Trophoblast cell (in vitro differentiated cells and primary cell): ENCODE measurements around the gene HFM1.
A peak's percentile ranks its signal among the peaks of the same experiment; 100 is the strongest.

Source experiments
- DNase-seq, 2 donors: peaks; one replicate each; pipeline ENCODE4 v3.0.0-alpha.2; 2016
- H2AFZ ChIP-seq: 2 replicates; pipeline ENCODE4 v1.6.1; 2013; ENCODE audit warnings: low read length, moderate library complexity, mild to moderate bottlenecking; ENCODE audit not compliant: insufficient read depth, poor library complexity
- H2AK5ac ChIP-seq: 2 replicates; pipeline ENCODE4 v1.6.1; 2013; ENCODE audit warnings: mild to moderate bottlenecking, low read length
- H2BK120ac ChIP-seq: 2 replicates; pipeline ENCODE4 v1.6.1; 2013; ENCODE audit warnings: low read length, mild to moderate bottlenecking, moderate library complexity; ENCODE audit not compliant: insufficient read depth, poor library complexity
- H2BK12ac ChIP-seq: 2 replicates; pipeline ENCODE4 v1.6.1; 2013; ENCODE audit warnings: mild to moderate bottlenecking, low read length, moderate library complexity
- H2BK5ac ChIP-seq: 2 replicates; pipeline ENCODE4 v1.6.1; 2013; ENCODE audit warnings: low read length, low read depth, moderate library complexity, mild to moderate bottlenecking; ENCODE audit not compliant: poor library complexity
- H3K14ac ChIP-seq: 2 replicates; pipeline ENCODE4 v1.6.1; 2013; ENCODE audit warnings: mild to moderate bottlenecking, low read length
- H3K18ac ChIP-seq: 2 replicates; pipeline ENCODE4 v1.6.1; 2013; ENCODE audit warnings: mild to moderate bottlenecking, low read length
- H3K23ac ChIP-seq: 2 replicates; pipeline ENCODE4 v1.6.1; 2013; ENCODE audit warnings: low read length
- H3K27ac ChIP-seq: 2 replicates; pipeline ENCODE4 v1.5.1; 2013; ENCODE audit warnings: low read depth, mild to moderate bottlenecking, inconsistent platforms, low read length, moderate library complexity
- H3K27me3 ChIP-seq: 2 replicates; pipeline ENCODE4 v1.6.1; 2013; ENCODE audit warnings: inconsistent platforms, mild to moderate bottlenecking, low read length, moderate library complexity; ENCODE audit not compliant: insufficient read depth
- H3K36me3 ChIP-seq, 2 experiments: 1 replicate in 1 of 2; 2 replicates in 1 of 2; pipeline ENCODE4 v1.6.1; 2013; ENCODE audit warnings: low read length in 2 of 2, mild to moderate bottlenecking in 2 of 2, moderate library complexity in 1 of 2; ENCODE audit not compliant: insufficient read depth in 2 of 2, control insufficient read depth in 1 of 2
- H3K4ac ChIP-seq: 2 replicates; pipeline ENCODE4 v1.6.1; 2013; ENCODE audit warnings: low read depth, mild to moderate bottlenecking, low read length, moderate library complexity
- H3K4me1 ChIP-seq, 2 experiments: 1 replicate in 1 of 2; 2 replicates in 1 of 2; pipeline ENCODE4 v1.6.1; 2013; ENCODE audit warnings: low read length in 2 of 2, mild to moderate bottlenecking in 2 of 2, moderate library complexity in 1 of 2; ENCODE audit not compliant: insufficient read depth in 2 of 2, control insufficient read depth in 1 of 2
- H3K4me2 ChIP-seq: 2 replicates; pipeline ENCODE4 v1.6.1; 2013; ENCODE audit warnings: inconsistent platforms, mild to moderate bottlenecking, low read length, moderate library complexity
- H3K4me3 ChIP-seq: 2 replicates; pipeline ENCODE4 v1.5.1; 2013; ENCODE audit warnings: mild to moderate bottlenecking, low read depth, low read length, inconsistent platforms
- H3K79me1 ChIP-seq: one replicate; pipeline ENCODE4 v1.6.1; 2013; ENCODE audit warnings: low read length
- H3K79me2 ChIP-seq: 2 replicates; pipeline ENCODE4 v1.6.1; 2013; ENCODE audit warnings: low read length, mild to moderate bottlenecking; ENCODE audit not compliant: control insufficient read depth, insufficient read depth, poor library complexity
- H3K9ac ChIP-seq: 2 replicates; pipeline ENCODE4 v1.6.1; 2013; ENCODE audit warnings: mild to moderate bottlenecking, low read length
- H3K9me3 ChIP-seq: 2 replicates; pipeline ENCODE4 v1.6.1; 2013; ENCODE audit warnings: low read depth, mild to moderate bottlenecking, control low read depth, inconsistent platforms, low read length; ENCODE audit not compliant: insufficient read depth
- H4K12ac ChIP-seq: 2 replicates; pipeline ENCODE4 v1.6.1; 2013; ENCODE audit warnings: low read depth, mild to moderate bottlenecking, low read length, moderate library complexity
- H4K8ac ChIP-seq: 2 replicates; pipeline ENCODE4 v1.6.1; 2013; ENCODE audit warnings: low read depth, mild to moderate bottlenecking, low read length, moderate library complexity
- H4K91ac ChIP-seq: one replicate; pipeline ENCODE4 v1.6.1; 2013; ENCODE audit warnings: low read depth, mild to moderate bottlenecking, low read length, moderate library complexity
- WGBS: extraction: QIAGEN DNeasy Blood & Tissue Kit; methylation state at CpG from one replicate; pipeline ENCODE4 v1.1.7; 2013; ENCODE audit warnings: missing lambda C conversion rate; ENCODE audit not compliant: insufficient read length, insufficient coverage; ENCODE audit errors: extremely low coverage; 5-methylcytosine and 5-hydroxymethylcytosine counted together

The HFM1 gene

DNA sequence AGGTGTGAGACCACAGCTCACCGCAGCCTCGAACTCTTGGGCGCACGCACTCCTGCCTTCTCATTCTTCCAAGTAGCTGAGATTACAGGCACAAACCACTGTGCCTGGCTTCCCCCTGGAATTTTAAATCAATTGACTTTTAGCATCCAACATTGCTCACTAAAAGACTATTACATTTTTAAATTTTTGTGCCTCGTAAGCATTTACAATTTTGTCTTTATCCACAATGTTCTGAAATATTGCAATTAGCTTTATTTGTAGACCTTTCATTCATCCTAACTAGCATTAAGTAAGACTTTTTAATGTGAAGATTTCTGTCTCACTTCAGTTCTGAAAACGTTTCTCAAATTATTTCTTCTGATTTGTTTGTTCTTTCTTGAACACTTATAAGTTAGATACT lies 122.9 kb downstream of the HFM1 start:
- H3K14ac ChIP-seq = no peak overlapping the region
- no peaks in the 10 kb centered on the region for H3K9me3 ChIP-seq
- H3K27me3 ChIP-seq = no peaks in the 10 kb centered on the region
- H3K4me3 ChIP-seq = no peak overlapping the region
- no peak overlapping the region for H3K4me2 ChIP-seq
- no peak overlapping the region for H3K4ac ChIP-seq
- no peaks in the 10 kb centered on the region for H3K79me1 ChIP-seq
- no peak for DNase-seq
- no peak overlapping the region for H2BK12ac ChIP-seq
- no peak overlapping the region for H3K18ac ChIP-seq
- no peak overlapping the region for H2AK5ac ChIP-seq
- no peaks in the 10 kb centered on the region for H3K79me2 ChIP-seq
- no peaks in the 10 kb centered on the region for H3K36me3 ChIP-seq
- H3K27ac ChIP-seq = no peak overlapping the region
- no peak overlapping the region for H2BK120ac ChIP-seq
- WGBS = no CpG with 5 or more reads among the region's 6 CpGs
- no peak overlapping the region for H3K23ac ChIP-seq
- no peak overlapping the region for H3K9ac ChIP-seq
- no peak overlapping the region for H4K8ac ChIP-seq
- no peaks in the 10 kb centered on the region for H3K4me1 ChIP-seq
- no peak overlapping the region for H2AFZ ChIP-seq
- no peak overlapping the region for H4K91ac ChIP-seq
- no peak overlapping the region for H2BK5ac ChIP-seq
- H4K12ac ChIP-seq = no peak overlapping the region

DNA sequence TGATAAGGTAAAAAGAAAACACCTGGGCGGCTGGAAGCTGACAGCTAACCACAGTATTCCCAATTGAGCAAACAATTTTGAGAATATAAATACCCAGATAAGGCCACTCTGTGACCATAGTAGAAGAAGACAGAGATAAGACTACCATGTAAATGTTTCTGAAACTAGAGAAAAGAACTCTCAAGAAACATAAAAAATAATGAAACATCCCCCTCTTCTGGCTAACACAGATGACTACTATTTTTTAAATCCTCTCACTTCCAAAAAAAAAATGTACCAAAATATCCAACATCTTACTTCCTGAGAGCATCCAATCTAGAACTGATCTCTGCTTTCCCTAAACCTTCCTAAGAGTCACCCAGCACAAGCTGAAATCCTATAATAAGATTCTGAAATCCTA lies 125.9 kb downstream of the HFM1 start:
- no peak overlapping the region for H2AFZ ChIP-seq
- no peak overlapping the region for H3K4ac ChIP-seq
- no peak overlapping the region for H2AK5ac ChIP-seq
- peak; percentile 10 to 70 for DNase-seq
- no peak overlapping the region for H3K27ac ChIP-seq
- no peaks in the 10 kb centered on the region for H3K9me3 ChIP-seq
- no peaks in the 10 kb centered on the region for H3K27me3 ChIP-seq
- no peak overlapping the region for H4K12ac ChIP-seq
- WGBS = no CpG with 5 or more reads among the region's 1 CpG
- no peak overlapping the region for H3K4me2 ChIP-seq
- H2BK120ac ChIP-seq = no peak overlapping the region
- no peak overlapping the region for H2BK5ac ChIP-seq
- H3K14ac ChIP-seq = no peak overlapping the region
- H3K23ac ChIP-seq = no peak overlapping the region
- no peaks in the 10 kb centered on the region for H3K79me1 ChIP-seq
- no peak overlapping the region for H4K8ac ChIP-seq
- no peaks in the 10 kb centered on the region for H3K79me2 ChIP-seq
- H3K4me1 ChIP-seq = no peaks in the 10 kb centered on the region
- H3K9ac ChIP-seq = no peak overlapping the region
- no peaks in the 10 kb centered on the region for H3K36me3 ChIP-seq
- H3K4me3 ChIP-seq = no peak overlapping the region
- no peak overlapping the region for H2BK12ac ChIP-seq
- no peak overlapping the region for H3K18ac ChIP-seq
- no peak overlapping the region for H4K91ac ChIP-seq

DNA sequence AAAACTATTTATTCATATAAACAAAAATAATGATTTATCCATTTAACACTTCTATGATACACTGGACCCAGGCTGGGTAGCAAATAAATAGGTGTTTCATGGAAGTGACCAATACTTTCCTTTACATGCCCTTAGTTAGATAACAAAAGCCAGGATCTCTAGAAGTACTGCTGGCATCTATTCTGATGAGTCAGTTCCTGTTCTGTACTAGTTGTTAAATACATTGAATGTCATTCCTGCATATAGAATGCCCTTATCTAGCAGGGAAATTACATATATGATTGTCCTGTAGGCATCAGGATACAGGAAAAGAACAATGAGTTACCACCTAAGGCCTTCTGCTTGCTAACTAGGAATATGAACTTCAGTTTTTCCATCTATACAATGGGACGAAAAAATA lies 130.8 kb downstream of the HFM1 start:
- Histone ChIP-seq H3K36me3 (no peaks in the 10 kb centered on the region), H3K27me3 (no peaks in the 10 kb centered on the region), H2BK120ac (no peak overlapping the region), H4K8ac (no peak overlapping the region), H3K9ac (no peak overlapping the region), H3K18ac (no peak overlapping the region), H3K4me1 (no peaks in the 10 kb centered on the region), H3K4me3 (no peak overlapping the region), H2BK12ac (no peak overlapping the region), H3K14ac (no peak overlapping the region), H2AK5ac (no peak overlapping the region), H3K79me1 (no peaks in the 10 kb centered on the region), H3K4ac (no peak overlapping the region), H3K79me2 (no peaks in the 10 kb centered on the region), H3K27ac (no peak overlapping the region), H3K4me2 (no peak overlapping the region), H3K23ac (no peak overlapping the region), H2AFZ (no peak overlapping the region), H2BK5ac (no peak overlapping the region), H4K12ac (no peak overlapping the region), H4K91ac (no peak overlapping the region), H3K9me3 (no peaks in the 10 kb centered on the region)
- DNase-seq = peak in 1 of 2 donors; percentile 67
- no CpG with 5 or more reads among the region's 1 CpG for WGBS

DNA sequence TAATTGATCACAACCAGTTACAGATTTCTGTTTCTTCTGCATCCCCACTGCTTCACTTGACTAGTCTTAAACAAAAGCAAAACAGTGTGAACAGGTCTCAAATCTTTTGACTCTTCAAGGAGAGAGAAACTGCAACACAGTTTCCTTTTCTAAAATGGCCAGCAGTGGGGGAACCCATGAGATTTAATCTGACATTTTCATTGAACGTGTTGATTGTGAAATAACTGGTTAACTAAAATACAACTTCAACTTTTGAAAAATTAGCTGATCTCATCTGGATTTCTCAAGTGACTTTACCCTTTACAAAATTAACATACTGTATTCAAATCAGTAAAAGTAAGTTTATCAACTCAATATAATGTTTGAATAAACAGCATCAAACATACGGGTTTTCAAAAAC lies 143.0 kb downstream of the HFM1 start:
- no peak for DNase-seq
- Histone ChIP-seq H3K23ac (no peak overlapping the region), H3K9me3 (no peaks in the 10 kb centered on the region), H4K12ac (no peak overlapping the region), H3K79me2 (no peaks in the 10 kb centered on the region), H3K18ac (no peak overlapping the region), H3K36me3 (no peaks in the 10 kb centered on the region), H3K4me3 (no peak overlapping the region), H2BK120ac (no peak overlapping the region), H2BK12ac (no peak overlapping the region), H3K4me2 (no peak overlapping the region), H3K4me1 (no peaks in the 10 kb centered on the region), H2BK5ac (no peak overlapping the region), H3K79me1 (no peaks in the 10 kb centered on the region), H3K27ac (no peak overlapping the region), H2AK5ac (no peak overlapping the region), H4K91ac (no peak overlapping the region), H3K9ac (no peak overlapping the region), H3K14ac (no peak overlapping the region), H2AFZ (no peak overlapping the region), H3K4ac (no peak overlapping the region), H3K27me3 (no peaks in the 10 kb centered on the region), H4K8ac (no peak overlapping the region)
- WGBS = no CpG with 5 or more reads among the region's 2 CpGs
